ENCODE results near the gene HES6.
A peak's percentile ranks its signal among the peaks of the same experiment; 100 is the strongest.

Gene HES6

GRCh38 chr2:238231251-238231793, 8.5 kb downstream of the HES6 start:
- DNase-seq: no peak

GRCh38 chr2:238230699-238231098, 9.1 kb downstream of the HES6 start:
- no peak for DNase-seq

GRCh38 chr2:238228700-238229099, 11.1 kb downstream of the HES6 start:
- DNase-seq: no peak

GRCh38 chr2:238227587-238228032, 12.2 kb downstream of the HES6 start:
- no peak for DNase-seq

- DNase-seq: no peak
Measured at GRCh38 chr2:238226698-238227586, 12.9 kb downstream of the HES6 start.

- no peak for DNase-seq
Measured at GRCh38 chr2:238225911-238226697, 13.7 kb downstream of the HES6 start.

GRCh38 chr2:238225121-238225520, 14.7 kb downstream of the HES6 start:
- DNase-seq: no peak

- no peak for DNase-seq
Measured at GRCh38 chr2:238224356-238225035, 15.3 kb downstream of the HES6 start.

- no peak for DNase-seq
Measured at GRCh38 chr2:238220892-238221521, 18.8 kb downstream of the HES6 start.

GRCh38 chr2:238220274-238220891, 19.5 kb downstream of the HES6 start:
- DNase-seq: no peak

GRCh38 chr2:238216651-238217184, 23.1 kb downstream of the HES6 start:
- DNase-seq: no peak

GRCh38 chr2:238207006-238207405, 32.8 kb downstream of the HES6 start:
- no peak for DNase-seq

- DNase-seq: no peak
Measured at GRCh38 chr2:238203973-238204683, 35.7 kb downstream of the HES6 start.

GRCh38 chr2:238203094-238203972, 36.5 kb downstream of the HES6 start, which contains the start of gene ILKAP:
ILKAP (minus strand) TSS chr2:238203695; CDS start chr2:238203553, 142 bp downstream.
- peak; percentile 77 for DNase-seq

- no peak for DNase-seq
Measured at GRCh38 chr2:238202326-238203093, 37.3 kb downstream of the HES6 start.

GRCh38 chr2:238190445-238190844, 49.4 kb downstream of the HES6 start:
- DNase-seq: no peak
